NCI-H2107 (cell line): ENCODE results near the gene NUTM2D.
"Not testable (repeated sequence)": the region's sequence is repeated elsewhere in the genome, so short reads cannot be mapped to it uniquely, and the experiment has no call there.

ENCODE experiments used
- DNase-seq: peaks from one replicate; lab custom pipeline; 2025; lab: John Stamatoyannopoulos, UW

The NUTM2D gene, protein sequence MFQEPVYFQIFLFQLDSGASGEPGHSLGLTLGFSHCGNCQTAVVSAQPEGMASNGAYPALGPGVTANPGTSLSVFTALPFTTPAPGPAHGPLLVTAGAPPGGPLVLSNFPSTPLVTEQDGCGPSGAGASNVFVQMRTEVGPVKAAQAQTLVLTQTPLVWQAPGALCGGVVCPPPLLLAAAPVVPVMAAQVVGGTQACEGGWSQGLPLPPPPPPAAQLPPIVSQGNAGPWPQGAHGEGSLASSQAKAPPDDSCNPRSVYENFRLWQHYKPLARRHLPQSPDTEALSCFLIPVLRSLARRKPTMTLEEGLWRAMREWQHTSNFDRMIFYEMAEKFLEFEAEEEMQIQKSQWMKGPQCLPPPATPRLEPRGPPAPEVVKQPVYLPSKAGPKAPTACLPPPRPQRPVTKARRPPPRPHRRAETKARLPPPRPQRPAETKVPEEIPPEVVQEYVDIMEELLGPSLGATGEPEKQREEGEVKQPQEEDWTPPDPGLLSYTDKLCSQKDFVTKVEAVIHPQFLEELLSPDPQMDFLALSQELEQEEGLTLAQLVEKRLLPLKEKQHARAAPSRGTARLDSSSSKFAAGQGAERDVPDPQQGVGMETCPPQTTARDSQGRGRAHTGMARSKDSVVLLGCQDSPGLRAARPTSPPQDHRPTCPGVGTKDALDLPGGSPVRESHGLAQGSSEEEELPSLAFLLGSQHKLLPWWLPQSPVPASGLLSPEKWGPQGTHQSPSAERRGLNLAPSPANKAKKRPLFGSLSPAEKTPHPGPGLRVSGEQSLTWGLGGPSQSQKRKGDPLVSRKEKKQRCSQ

DNA sequence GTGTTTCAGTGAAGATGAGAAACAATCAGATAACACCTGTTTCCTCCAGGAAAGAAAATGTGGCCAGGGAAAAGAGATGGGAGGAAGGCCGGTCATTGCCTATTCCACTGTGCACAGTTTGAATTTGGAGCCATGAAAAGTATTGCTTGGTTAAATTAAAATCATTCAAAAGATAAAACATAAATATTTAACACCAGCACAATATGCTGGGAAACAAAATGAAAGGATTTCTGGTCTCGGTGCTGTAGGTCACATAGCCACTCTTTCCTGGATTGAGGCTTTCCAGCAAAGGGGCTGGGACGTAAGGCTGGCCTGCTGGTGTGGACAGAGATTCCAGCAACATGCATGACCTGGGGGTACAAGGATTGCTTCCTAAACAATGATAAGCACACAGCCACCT is at the start of gene NUTM2D:
Gene NUTM2D (plus strand): TSS at position 301 of the 400 bp plus-strand sequence. CDS start 522 bp downstream, outside the sequence.
- DNase-seq: not testable (repeated sequence)

DNA sequence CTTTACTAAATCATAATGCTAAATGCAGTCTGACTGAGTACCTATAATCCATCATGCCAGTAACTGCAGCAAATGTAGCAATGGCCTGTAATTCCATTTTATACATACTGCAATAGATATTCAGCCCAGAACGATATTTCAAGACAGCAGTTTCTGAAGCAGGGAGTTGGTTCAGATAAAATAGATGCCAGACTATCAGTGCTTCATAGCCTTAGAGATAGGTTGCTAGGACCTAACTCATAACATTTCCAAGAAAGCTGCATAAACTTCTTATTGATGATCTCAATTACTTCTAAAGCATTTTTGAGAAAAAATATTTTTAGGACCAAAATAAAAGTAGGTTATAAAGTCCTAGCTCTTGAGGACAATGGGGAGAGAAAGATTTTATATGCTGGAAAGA is 48.8 kb upstream of the NUTM2D start:
- DNase-seq: not testable (repeated sequence)

DNA sequence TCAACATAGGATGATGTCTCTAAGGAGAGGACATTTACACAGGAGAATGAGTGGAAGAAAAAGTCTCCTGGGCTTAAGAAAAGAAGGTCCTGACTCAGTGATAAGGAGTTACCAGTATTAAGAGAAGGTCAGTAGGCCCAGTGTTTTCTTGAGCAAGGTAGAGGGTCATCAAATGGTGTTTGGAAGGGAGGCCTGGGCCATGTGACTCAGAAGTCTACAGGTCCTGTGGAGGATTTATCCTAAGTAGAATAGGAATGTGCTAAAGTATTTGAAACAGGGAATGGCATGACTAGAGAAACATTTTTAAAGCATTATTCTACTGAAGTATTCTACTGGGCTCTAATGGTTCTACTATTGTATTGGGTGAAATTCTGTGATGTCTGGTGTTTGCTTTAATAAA is 47.9 kb upstream of the NUTM2D start:
- DNase-seq: not testable (repeated sequence)

DNA sequence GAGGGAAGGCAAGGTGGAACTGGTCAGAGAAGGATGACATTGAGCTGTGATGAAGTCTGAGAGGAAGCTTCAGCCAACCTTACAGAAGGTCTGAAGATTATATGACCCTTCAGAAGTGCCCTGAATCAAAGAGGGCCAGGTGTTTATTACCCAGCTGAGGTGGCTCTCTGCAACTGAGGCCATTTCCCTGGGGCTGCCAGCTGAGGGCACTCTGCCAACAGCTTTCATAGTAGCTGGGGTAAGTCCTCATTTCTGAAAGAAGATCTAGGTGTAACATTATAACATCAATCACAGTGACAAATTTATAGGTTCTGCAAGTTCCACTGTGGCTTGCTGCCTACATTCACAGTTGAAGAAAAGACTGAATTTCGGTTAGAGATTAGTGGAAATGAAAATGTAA is 46.0 kb upstream of the NUTM2D start:
- DNase-seq: not testable (repeated sequence)

DNA sequence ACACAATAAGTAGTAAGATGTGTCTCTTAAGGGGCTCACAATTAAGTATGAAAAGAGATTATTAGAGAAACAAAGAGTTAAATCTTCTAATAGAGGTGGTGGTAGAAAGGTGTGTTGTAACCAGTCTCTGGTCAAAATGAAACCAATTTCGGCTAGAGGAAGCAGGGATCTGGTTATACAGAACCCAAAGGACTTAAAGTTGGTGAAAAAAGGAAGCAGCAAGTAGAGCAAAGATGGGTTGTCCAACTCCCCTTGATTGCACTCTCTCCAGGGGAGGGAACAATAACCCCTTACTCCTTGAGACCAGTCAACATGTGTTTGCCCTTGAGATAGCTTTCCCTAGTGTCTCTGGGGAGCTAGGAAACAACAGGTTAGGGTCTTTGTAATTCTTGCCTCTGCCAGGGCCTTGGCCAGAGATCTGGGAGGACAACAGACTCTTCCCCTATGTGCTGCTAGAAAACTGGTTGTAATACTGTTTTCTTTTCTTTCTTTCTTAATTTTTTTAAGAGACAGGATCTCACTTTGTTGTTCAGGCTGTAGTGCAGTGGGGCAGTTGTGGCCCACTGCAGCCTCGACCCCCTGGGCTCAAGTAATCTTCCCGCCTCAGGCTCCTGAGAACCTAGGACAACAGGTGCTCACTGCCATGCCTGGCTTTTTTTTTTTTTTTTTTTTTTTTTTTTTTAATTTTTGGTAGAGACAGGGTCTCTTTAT is 43.7 kb upstream of the NUTM2D start:
- DNase-seq: not testable (repeated sequence)

DNA sequence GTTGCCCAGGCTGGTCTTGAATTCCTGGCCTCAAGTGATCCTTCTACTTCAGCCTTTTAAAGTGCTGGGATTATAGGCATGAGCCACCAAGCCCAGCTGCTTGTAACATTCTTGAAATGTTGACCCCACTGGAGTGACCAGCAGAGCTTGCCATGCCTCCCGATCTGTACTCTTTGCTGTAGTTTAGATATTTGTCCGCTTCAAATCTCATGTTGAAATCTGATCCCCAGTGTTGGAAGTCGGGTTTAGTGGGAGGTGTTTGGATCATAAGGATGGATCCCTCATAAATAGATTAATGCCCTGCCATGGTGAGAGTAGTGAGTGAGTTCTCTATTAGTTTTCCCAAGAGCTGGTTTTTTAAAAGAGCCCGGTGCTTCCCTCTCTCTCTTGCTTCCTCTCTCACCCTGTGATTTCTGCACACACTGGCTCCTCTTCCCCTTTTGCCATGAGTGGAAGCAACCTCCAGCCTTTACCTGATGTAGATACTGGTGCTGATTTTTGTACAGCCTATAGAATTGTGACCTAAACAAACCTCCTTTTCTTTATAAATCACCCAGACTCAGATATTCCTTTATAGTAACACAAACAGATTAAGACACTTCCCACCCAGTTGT is 43.1 kb upstream of the NUTM2D start:
- not testable (repeated sequence) for DNase-seq

DNA sequence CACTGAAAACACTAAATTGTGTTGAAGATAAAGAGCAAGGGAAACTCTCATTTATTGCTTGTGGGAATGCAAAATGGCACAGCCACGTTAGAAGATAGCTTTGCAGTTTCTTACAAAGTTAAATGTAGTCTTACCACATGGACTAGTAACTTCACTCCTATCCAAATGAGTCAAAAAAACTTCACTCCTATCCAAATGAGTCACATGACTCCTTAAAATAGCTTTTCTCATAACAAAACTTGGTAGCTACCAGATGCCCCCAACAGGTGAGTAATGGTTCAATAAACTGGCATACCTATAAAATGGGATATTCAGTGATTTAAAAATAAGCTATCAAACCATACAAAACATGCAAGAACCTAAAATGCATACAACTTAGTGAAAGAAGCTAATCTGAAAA is 36.0 kb upstream of the NUTM2D start:
- DNase-seq: not testable (repeated sequence)

DNA sequence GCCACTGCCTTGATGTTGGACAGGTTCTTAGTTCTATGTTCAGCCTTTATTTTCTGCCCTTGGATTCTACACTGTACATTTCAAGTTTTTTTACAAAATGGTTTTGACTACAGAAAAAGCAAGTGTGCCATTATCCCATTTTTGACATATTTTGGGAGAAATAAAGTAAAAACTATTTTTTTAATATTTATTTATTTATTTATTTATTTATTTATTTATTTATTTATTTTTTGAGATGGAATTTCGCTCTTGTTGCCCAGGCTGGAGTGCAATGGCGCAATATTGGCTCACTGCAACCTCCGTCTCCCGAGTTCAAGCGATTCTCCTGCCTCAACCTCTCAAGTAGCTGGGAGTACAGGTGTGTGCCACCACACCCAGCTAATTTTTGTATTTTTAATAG is 33.0 kb upstream of the NUTM2D start:
- not testable (repeated sequence) for DNase-seq

DNA sequence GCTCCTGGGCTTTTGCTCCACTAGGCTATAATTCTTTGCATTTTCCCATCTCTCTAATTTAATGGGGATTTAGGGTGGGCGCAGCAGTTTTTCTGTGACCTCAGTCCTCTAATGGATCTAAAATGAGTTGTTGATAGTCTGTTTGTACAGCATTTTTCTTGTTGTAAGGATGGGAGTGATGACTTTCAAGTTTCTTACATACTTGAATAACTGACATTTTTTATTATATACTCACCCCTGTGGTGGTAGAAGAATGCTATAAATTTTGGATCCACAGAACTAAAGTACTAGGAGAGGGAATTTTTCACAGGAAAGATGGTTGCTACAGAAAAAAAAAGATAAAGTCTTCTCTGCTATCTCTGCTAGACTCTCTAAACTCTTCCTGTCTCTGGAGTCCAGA is 29.6 kb upstream of the NUTM2D start:
- DNase-seq: not testable (repeated sequence)

DNA sequence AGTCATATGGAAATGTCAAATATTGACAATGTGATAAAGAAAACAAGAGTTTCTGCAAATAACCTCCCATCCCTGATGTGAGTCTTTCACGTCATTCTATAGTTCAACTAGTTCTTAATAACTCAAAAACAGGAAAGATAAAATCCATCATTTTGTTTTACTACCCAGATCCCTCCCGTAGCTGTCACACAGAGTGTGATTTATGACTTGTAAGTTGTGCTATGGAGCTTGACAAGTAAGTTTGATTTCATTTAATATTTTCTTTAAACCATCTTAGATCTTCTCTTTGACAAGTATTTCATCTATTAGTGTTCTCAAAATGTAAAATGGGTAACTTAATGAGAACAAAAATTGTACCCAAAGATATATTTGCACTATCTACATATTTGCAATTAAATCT is 28.4 kb upstream of the NUTM2D start:
- not testable (repeated sequence) for DNase-seq

DNA sequence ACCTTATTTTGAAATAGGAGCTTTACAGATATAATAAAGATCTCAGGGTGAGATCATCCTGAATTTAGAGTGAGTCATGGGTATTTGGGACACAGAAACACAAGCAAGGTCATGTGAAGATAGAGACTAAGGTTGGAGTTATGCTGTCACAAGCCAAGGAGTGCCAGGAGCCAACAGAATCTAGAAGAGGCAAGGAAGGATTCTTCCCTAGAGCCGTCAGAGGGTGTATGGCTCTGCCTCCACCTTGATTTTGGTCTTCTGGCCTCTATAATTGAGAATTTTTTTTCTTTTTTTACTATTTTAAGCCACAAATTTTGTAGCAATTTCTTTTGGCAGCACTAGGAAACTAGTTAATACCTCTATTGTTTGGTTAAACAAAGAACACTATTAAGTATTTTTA is 24.9 kb upstream of the NUTM2D start:
- DNase-seq: not testable (repeated sequence)

DNA sequence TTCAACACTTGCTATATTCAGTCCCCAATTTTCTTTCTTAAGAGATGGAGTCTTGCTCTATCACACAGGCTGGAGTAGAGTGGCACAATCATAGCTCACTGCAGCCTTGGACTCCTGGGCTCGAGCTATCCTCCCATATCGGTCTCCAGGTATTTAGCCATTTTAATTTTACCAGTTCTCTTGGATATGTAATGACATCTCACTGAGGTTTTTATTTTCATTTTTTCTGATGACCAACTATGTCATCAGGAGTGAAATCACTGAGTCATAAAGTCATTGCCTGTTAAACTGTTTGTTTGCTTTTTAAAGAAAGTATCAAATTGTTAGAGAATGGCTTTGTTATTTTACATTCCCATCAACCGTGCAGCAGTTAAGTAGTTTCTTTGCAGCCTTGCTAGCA is 17.1 kb upstream of the NUTM2D start:
- not testable (repeated sequence) for DNase-seq

DNA sequence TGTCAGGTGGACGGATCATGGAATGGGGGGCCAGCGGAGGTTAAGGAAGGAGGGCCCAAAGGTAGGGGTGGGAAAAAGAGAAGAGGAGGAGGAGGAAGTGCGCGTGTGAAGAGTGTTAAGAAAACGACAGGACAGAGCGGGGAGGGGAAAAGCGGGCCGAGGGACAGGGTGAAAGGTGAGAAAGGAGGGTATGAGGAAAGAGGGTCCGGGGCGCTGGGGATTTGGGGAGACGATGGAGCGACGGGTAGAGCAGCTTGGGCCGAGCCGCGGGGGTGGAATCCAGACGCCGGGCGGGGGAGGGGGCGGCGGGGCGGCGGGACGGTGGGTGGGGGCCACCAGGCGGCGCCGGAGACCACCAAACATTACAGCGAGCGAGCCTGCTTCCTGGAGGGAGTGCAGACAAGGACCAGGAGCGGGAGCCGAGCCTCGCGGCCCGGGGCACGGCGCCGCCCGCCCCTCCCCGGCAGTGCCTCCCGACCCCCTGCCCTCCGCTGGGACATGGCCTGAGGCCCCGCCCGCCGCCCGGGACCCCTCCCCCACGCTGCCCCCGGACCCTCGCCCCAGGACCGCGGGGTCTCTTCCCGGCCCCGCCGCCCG is 15.9 kb upstream of the NUTM2D start:
- not testable (repeated sequence) for DNase-seq

DNA sequence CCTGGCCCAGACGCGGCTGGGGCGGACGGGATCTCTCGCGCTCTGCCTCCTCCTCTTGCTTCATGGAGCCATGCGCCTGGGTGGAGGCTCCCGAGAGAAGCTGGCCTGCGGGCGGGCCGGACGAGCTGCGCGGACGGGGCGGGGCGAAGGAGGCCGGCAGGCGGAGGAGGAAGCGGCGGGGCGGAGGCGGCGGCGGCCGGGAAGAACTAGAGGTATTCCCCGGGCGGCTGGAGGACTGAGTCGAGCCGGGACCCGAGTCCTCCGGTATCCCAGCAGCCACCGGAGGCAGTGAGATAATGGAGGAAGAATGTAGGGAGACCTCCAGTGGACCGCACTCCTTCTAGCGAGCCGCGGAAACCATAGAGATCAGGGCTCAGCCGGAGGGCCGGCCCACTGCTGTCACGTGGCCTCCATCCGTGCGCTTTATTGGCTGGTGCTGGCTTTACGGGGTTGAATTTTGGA is 15.3 kb upstream of the NUTM2D start:
- DNase-seq: peak; percentile 7

DNA sequence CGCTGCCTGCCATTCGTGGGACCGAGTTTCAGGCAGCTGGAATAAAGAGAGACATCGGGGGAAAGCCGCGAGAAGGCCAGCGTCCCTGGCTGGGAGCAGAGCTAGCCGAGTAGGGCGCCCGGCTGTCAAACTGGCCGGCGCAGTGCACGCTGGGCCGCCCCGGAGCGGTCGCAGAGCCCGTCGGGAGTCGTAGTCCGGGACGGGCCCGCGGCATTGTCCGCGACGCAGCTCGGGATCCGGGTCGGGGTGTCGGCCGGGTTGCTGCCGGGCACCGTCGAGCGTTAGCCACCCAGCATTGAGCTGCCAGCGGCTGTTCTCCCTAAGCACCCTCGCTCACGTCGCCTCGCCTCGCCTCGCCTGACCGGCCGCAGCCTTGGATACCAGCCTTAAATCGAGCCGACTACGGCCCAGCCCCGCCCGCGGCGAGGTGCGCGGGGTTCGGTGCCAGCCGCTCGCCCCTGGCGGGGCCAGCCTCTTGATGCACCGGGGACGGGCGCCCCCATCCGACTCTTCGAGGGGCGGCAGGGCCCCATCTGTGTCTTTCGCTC is 14.8 kb upstream of the NUTM2D start:
- peak; percentile 7 for DNase-seq

DNA sequence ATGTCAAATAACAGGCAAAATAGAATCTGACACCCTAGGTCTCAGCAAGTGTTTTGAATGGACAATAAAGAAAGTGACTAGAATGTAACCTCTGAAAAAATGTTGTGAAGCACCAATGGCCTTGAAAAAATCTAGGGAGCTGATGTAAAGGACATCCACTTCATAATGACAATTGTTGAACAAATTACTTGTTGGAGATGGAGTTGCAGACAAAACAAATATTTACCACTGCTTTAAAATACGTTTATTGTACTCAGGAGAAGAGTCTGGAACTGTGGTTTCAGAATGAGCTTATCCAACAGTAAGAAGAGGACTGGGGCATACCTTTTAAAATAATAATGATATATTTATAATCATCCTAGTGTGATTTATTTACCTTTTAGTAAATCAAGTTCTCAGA is 11.8 kb upstream of the NUTM2D start:
- DNase-seq: not testable (repeated sequence)

DNA sequence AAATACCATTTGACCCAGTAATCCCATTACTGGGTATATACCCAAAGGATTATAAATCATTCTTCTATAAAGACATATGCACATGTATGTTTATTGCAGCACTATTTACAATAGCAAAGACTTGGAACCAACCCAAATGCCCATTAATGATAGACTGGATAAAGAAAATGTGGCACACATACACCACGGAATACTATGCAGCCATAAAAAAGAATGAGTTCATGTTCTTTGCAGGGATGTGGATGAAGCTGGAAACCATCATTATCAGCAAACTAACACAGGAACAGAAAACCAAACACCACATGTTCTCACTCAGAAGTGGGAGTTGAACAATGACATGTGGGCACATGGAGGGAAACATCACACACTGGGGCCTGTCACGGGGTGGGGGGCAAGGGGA is 7.4 kb upstream of the NUTM2D start:
- not testable (repeated sequence) for DNase-seq

DNA sequence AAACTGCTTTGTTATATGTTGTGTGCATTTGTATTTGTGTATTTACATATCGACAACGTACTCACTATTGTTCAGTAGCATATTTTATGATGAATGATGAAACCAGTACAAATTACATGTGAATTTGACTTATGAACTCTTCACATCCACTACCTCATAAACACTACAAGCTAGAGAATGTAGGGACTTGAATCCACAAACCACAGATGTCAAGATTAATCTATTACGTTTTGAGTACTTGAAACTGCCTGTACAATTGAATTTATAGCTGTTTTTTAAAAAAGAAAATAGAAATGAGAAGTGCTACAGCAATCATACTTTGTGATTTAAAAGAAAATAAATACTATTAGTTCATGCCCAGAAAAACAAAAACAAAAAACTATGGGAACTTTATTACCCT is 4.7 kb upstream of the NUTM2D start:
- not testable (repeated sequence) for DNase-seq

DNA sequence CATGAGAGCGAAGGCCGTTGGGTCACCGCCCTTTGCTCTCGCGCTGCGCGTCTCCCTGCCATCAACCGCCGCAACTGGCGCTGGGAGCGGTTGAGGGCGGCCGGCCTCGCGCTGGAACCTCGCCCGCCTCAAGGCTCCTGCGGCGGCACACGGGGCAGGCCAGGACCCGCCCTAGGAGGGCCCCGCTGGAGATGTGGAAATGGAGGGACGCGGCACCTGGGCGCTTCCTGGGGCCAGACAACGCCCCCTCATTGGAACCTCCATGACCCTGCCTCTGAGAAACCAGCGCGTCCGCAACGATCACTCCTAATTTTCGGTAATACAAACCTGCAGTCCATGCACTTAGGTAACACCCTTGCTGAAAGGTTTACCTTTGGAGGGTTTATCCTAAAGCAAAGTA is 2.4 kb upstream of the NUTM2D start:
- DNase-seq: not testable (repeated sequence)

DNA sequence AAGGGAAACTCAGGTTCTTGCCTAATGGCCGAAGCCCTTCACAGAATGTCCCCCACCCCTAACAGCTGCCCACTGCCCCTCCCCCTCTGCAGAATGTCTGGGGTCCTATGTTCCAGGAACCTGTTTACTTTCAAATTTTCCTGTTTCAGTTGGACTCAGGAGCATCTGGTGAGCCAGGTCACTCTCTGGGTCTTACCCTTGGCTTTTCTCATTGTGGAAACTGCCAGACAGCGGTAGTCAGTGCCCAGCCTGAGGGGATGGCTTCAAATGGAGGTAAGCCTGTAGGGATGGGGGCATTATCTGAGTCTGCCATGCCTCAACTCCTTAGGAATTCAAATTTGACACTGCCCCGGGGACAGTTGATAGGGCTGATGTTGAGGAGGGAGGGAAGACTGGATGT is 615 bp downstream of the NUTM2D start:
- not testable (repeated sequence) for DNase-seq

DNA sequence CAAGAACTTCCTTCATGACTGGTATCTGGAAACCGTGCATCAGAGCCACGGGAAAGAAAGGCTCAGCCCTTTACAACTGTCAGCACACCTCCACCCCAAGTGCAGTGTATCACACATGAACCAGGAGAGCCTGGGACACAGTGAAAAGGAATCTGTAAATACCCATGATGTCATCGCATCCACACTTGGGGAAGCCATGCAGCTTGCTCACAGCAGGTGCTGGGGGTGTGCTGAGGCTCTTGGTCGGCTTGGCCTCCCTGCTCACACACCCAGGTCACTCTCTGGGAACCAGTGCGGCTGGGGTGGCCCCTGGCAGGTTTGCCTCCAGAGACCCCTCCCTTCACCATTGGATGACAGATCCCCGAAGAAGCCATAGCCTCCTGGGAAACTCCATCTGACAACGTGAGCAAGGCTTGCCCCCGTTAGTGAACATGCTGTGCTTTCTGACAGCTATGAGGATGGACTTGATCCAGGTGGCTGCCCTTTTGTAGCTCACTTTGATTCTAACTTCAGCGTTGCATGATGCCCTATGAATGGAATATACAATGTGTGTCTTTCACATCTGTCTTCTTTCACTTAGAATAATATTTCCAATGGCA is 12.1 kb downstream of the NUTM2D start:
- not testable (repeated sequence) for DNase-seq
